ENCODE data around the gene RYK.

RYK gene

DNA sequence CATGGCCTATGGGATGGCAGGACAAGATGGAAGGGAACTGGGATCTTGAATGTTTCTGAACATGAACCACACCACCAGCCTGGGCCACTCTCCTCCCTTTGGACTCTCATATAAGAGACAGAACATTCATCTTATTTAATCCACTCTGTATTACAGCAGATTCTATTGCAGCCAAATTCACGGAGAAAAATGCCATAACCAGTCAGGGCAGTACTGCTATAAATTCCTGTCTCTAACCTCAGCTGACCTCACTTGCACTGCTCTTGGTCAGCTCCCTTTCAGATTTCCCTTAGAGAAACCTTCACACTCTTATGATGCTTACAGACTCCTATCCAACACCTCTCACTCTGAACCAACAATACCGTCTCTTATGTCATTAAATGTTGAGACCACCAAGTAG is 101.4 kb downstream of the RYK start:
- DNase-seq (ENCODE audit: low spot score), result no peak

DNA sequence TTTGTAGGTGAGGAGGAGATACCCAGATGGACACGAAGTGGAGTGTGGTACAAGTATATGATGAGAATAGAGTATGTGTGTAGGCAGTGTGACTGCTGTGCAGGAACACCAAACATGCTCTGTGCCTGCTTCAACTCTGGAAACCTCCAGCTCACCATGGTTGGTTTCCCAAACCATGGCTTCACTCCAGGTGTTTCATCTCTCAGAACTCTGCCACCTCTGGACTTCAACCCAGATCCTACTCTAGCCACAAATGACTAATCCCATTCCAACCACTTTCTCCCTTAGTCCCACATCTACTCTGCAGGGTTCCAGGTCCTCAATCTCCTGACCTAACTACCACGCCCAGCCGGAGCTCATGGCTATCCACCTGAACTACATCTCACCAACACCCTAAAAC is 102.1 kb downstream of the RYK start:
- DNase-seq (ENCODE audit: low spot score), result no peak

DNA sequence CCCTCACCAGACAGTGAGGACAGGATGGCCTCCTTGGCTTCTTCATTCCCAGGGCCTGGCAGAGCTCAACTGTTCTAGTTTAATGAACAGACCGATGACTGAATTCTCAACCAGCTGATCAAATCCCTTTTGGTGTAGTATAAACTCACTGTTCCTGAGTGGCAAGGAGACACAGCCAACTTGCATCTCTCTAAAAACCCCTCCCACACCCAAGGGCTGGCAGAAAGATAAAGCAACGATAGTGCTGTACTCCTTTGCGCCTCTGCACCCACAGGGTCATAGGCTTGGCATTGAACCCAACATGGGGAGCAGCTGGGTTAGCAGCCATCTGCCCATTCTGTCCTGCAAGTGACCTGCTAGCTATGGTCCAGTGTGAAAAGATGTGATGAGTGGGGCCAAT is 103.2 kb downstream of the RYK start:
- DNase-seq (ENCODE audit: low spot score), result no peak

DNA sequence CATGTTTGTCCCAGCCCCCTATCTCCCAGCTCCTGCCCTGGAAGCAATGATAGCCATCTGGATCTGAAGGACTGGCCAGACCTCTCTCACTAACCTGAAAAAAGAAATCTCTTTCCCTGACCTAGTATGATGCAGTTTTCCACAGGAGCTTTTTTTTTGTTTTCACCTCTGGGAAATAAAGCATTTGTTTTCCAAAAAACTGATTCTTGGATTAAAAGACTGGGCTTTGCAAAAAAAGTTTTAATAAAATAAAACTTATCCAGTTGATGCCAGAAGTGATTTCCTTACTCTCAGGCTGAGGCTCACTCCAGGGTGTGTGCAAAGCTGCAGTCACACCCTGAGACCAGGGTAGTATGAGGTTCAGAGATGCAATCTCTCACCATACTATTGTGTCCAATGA is 104.0 kb downstream of the RYK start:
- DNase-seq (ENCODE audit: low spot score), result no peak

DNA sequence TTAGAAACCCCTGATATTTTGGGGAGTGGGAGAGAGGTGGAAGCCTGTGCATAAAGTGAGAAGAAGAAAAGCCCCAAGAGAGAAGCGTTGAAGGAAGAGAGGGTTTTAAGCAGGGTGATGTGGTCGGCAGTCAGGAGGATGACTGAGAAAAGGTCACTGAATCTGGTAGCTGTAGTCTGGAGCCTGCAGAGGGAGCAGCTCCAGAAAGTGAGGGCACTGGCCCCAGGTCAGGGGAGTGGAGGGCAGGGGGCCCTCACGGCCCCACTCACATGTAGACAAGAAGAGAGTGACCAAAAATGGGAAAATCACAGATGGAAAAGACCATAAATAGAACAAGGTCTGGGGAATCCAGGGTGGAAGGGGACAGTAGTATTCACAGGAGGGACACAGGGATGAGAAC is 105.5 kb downstream of the RYK start:
- DNase-seq (ENCODE audit: low spot score), result no peak

DNA sequence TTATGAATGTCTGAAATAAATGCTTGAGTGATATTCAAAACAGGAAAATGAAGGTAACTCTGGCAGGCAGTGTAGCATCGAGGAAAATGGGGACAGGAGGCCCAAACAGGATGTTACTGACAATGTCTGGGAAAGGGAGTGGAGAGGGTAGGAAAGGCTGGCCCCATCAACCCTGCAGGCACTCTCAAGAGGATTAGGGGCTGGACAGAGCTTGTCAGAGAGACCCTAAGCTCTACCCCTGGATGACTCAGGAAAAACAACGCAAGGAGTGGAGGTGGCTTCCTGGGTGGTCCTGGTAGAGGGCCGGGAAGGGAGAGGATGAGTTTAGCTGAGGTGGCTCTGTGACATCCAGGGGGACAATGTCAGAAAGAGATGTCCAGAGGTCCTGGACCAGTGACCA is 106.0 kb downstream of the RYK start:
- DNase-seq (ENCODE audit: low spot score), result no peak

DNA sequence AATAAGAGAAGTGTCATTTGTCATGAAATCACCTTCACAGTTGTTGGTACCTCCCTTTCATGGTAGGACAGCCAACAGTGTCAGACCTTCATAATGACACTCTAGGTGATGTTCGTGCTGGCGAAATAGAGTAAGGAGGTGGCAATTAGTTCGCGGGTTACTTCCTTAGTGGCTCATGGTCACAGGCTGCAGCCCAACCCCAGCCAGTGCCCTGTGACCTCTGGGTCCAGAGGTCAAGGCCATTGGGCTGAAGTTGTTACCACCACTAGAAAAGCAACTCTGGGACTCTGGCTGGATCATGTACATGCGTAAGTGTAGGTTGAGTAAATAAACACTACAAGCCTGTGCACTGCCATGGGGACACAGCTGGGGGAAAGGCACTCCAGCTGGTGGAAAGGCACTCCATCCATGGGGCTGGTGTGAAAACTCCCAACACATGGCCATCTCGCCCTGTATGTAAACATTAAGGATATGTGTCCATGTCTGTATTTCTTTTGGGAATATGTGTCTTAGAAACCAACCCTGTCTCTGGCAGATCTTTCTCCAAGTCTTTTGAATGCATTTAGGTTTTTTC is 106.7 kb downstream of the RYK start:
- no peak for DNase-seq (ENCODE audit: low spot score)

DNA sequence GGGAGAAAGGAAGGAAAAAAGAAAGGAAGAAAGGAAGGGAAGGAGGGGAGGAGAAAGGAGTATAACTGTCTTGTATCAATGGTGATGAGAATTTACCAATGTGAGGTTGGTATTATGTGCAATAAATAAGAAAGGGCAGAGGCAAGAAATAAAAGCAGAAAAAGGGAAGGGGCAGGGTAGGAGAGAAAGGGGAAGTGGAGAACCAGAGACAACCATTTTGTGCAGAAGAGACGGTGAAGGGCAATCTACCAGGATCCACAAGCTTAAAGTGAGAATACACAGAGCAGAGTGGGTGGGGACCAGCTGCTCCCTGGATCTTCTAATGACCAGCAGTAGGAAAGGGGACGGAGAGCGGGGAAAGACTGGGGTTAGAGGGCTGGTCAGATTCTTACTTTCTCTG is 114.1 kb downstream of the RYK start:
- DNase-seq (ENCODE audit: low spot score), result no peak

DNA sequence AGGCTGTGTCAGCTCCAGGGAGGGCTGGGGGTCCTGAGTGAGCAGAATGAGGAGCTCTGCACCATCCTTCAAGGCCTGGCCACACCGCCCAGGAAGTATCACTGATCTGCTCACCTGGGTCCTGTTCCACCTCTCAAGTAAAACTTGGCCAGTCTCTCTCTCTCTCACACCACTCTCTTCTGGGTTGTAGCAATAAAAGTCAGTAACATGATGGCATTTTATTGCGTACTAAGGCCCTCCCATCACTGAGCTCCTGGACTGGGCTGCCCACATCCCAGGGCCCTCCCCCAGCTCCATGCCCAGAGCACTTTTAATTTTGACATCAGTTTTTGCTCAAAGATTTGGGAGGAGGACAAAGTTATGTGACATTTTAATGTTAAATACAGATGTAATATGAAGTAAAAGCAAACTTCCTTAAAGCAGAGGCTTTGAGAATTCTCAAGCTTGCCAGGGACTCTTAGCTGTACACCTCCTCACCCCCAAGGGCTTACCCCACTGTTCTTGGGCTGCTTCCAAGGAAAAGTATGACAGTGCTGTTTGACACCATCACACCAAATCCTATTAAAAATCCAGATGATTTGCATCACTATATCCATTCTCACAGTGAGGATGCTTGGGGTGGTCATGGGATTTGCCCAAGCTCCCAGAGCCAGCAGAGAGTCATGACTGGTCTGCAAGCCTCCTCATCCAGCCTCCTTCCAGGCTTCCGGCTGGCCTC is 115.8 kb downstream of the RYK start:
- DNase-seq (ENCODE audit: low spot score), result no peak

DNA sequence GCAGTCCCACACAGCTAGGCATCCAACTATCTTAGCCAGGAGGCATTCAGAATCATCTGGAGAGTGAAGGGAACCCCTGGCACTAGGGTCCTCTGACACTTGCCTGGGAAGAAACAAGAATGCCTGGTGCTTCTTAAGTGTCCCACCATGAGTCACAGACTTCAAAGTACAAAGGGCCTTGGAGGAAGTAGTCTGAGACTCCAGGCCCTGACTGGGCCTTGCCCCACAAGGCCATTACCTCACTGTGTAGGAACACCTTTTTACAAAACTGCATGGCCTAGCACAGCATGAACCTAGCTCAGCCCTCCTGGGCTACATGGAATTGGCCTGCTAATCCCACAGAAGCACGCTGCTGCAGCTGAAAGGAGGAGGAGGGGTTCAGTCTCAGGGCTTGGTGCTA is 116.4 kb downstream of the RYK start:
- no peak for DNase-seq (ENCODE audit: low spot score)

DNA sequence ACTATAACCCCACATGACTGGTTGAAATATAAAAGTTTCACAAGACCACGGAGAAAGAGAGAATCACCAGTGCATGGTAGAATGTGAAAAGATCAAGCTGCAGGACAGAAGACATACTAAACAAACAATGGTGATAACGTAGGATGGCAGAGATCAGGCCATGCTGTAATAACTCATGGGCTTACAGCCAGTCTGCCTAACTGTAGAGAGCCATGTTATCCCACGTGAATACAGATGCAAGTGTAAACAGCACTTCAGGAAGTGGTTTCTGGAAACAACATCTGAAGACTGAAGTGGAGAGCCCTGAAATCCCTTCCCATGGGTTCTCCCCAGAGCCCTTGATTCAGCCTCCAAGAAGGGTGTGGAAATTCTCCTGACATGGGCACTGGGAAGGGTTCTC is 117.7 kb downstream of the RYK start:
- no peak for DNase-seq (ENCODE audit: low spot score)

DNA sequence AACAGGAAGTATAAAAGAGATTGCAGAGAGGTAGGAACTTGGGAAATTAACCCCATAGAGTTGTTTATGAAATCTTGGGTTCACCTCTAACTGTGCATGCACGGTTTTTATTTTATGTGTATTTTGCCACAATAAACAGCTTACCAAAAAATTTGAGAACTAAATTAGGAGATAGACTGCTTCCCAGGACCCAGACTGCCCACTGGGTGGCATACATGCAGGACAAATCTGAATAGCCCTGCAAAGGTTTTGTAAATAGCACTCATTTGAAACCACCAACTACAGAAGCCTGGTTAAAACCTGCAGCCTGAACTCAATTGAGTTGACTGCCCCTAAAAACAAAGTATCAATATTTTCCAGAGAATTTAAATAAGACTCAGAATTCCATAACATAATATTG is 124.5 kb downstream of the RYK start:
- DNase-seq (ENCODE audit: low spot score), result no peak

DNA sequence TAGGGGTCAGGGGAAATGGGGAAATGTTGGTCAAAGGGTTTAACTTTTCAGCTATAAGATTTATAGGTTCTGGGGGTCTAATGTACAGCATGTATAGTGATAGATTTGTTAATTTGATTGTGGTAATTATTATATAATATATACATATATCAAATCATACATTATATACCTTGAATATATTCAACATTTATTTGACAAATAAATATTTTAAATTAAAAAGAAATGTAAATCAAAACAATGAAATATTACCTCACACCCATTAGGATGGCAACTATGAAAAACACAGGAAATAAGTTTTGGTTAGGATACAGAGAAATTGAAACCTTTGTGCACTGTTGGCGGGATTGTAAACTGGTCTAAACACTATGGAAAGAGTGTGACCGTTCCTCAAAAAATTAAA is 135.9 kb downstream of the RYK start:
- DNase-seq (ENCODE audit: low spot score), result no peak

DNA sequence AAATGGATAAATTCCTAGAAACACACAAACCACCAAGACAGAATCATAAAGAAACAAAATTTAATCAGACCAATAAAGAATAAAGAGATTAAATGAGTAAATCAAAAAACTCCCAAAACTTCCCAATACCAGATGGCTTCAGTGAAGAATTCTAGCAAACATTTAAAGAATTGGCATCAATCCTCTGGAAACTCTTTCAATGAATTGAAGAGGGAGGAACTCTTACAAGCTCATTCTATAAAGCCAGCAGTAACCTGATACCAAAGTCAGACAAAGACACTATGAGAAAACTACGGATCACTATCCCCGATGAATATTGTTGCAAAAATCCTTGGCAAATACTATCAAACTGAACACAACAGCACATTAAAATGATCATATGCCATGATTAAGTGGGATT is 139.0 kb downstream of the RYK start:
- no peak for DNase-seq (ENCODE audit: low spot score)

DNA sequence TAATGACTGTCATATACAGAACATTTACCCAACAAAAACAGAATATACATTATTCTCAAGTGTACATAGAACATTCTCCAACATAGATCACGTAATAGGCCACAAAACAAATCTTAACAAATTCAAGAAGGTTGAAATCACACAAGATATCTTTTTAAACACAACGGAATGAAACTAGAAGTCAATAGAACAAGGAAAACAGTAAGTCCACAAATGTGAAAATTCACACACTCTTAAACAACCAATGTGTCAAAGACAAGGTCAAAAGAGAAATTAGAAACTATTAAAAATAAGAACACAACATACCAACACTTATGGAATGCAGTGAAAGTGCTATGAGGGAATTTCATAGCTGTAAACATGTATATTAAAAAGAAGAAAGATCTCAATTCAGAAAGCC is 139.7 kb downstream of the RYK start:
- no peak for DNase-seq (ENCODE audit: low spot score)
